Activated CD4-positive, alpha-beta T cell treated with anti-CD3 and anti-CD28 coated beads, Interleukin-2, Interleukin-4, amounts not matched to agents 100 ng/mL and 50 ng/mL, durations not matched to agents 16 hours and 8 hours (primary cell): ENCODE data around the gene DDIT4.

Experiments used
- DNase-seq: peaks from one replicate; pipeline ENCODE4 v3.0.0-alpha.2; 2020; ENCODE audit warnings: low spot score

Gene DDIT4

DNA sequence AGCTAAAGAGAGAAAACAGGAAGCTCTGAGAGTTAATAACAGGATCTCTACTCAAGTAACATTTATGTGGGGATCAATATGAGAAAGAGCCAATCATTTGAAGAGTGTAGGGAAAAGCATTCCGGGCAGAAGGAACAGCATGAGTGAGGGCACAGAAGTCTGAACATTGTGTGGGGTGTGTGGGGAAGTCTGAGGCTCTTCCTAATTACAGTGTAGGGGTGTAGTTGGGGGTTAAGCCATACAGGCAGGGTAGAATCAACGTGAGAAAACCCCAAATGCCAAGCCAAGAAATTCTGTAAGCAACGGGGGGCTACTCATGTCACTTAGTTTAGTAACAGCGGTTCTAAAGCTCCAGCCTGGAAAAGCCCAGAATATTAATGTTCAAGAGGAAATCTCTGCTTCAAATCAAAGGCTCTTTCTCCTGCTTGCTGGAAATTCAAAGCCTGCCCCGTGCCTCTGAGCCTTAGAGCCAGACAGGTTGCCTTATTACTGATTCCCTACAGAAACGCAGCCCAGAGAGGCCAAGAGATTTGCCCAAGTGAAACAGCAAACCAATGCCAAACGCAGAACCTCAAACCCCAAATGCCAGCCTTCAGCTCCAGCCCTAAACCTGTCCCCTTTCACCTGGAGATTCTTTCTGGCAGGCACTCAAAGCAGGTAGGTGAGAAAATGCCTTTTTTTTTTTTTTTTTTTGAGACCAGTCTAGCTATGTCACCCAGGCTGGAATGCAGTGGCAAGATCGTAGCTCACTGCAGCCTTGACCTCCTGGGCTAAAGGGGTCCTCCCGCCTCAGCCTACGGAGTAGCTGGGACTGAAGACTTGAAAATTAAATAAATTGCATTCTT, 44.9 kb downstream of the DDIT4 start:
- DNase-seq, result no peak

DNA sequence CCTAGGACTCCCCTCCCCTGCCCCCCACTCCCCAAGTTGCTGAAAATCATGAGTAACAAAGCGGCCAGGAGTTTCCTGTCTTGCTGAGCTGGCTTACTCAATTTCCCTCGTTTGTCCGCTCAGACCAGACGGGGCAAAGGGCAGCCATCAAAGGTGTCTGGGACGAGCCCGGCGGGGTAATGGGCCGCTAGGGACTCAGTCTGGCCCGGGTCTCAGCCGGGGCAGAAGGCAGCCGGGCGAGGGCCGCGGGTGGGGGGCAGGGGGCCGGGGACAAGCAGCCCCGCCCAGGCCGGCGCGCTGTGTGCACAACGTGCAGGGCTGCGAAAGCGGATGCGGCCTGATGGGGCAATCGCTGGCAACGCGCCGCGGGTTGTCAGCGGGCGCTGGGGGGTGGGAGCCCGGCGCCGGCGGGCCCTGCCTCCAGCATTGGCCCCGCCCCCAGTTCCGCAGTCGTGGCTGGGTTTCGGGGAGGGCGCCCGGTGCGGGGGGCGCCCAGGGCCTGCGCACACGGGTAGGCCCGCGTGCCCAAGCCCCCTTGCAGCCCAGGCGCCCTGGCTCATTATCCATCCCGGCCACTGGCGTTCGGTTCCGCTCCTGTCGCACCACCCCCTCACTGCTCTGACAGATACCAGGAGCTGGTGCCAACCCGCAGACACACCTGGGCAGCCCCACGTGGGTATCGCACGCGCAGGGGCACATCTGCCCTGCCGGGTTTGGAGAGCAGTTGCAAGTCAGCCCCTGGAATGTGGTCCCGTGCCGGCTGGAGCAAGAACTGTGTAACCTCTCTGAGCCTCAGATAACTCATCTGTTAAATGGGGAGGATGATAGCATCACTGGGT, 45.9 kb downstream of the DDIT4 start:
- DNase-seq, result peak; percentile 92

DNA sequence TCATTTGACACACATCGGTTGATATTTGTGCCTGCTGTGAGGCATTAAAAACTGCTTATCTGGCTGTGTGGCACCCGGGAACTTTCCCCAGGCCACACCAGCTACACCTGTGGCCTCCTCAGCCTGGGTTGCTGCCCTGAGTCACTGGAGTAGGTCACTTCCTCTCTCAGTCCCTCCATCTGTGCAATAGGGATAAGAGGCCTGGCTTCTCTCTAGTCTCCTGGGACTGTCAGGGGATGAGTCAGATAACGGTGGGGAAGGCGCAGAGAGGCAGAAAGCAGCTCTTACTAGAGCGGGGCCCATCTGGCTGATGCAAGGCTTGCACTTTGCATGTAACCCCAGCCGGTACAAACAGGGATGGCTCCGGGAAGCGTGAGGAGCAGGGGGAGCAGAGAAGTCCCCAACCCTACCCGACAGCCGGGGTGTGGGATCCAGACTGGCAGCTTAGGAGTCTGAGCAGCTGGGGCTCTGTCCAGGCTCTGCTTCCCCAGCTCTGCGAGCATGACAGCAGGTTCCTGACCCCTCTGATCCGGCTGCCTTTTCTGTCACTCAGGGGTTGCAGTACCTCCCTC, 47.0 kb downstream of the DDIT4 start:
- DNase-seq, result peak; percentile 90

DNA sequence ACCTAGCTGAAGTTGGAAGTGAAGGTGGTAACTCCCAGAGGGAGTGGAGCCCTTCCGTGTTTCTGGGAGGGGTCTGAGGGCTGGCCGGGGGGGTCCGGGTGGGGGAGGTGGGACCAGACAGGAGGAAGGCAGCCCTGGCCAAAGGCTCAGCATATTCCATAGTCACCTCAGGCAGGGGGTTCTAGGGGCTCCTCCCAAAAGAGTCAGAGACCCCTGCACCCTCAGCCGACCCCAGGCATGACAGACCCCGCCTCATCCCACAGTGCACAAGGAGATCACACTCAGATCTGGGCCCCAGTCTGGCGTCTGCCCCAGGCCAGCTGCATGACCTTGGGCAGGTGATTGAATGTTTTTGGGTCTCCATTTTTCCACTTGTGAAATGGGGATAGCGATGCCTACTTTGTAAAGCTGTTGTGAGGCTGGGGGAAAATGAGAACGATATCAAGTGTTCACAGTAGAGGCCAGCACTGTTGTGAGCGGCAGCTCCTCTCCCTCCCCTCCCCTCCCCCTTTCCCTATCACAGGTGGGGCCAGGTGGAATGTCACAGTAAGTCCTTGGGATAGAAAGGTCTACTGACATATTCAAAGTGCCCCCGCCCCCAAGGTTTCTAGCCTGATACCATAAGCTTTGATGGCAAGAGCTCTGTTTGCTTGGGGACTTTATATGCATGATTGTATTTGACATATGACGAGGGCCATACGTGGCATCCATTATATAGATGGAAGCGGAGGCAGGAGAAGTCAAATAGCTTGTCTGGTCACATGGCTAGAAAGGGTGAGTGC, 47.7 kb downstream of the DDIT4 start:
- no peak for DNase-seq

DNA sequence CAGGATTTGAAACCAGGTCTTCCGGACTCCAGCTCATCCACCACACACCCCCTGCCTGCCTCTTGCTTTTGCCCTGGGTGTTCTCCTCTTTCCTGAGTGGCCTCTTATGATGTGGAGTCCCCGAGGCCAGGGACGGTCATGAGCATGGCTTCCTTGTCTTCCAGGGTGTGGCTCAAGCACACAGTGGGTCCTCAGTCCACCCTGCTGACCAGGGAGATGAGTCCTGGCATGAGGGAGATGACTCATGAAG, 48.2 kb downstream of the DDIT4 start:
- DNase-seq, result no peak

DNA sequence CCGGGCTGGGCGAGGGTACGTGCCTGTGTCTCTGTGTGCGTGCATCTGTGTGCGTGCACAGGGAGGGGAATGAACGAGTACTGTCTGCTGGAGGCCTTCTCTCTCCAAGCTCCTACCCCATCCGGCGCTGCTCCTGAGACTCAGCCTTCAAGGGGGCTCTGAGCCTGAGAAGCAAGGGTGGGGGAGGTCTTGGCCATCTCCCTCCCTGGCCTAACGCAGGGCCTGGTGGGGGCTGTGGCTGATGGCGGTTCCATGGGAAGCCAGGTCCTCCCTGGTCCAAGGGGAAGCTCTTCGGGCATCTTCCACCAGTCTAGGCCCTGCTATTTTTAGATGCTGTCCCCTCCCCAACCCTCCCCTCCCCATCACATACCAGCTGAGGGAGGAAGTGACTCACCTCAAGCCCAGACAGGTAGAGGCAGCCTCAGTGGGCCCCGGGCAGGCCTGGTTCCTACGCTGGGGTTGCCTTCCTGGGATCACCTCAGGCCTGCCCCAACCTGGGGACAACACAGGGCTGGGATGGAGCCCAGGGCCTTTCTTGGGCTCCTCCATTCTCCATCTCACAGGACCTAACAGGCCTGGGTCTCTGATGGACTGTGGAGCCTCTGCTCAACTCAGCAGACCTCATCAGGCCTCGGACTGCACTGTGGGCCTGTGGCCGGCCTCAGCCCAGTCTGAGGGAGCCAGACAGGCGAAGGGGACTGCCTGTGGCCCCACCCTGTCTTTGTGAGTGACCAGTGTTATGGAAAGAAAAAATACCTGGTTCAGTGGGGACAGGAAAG, 48.7 kb downstream of the DDIT4 start:
- DNase-seq, result no peak

DNA sequence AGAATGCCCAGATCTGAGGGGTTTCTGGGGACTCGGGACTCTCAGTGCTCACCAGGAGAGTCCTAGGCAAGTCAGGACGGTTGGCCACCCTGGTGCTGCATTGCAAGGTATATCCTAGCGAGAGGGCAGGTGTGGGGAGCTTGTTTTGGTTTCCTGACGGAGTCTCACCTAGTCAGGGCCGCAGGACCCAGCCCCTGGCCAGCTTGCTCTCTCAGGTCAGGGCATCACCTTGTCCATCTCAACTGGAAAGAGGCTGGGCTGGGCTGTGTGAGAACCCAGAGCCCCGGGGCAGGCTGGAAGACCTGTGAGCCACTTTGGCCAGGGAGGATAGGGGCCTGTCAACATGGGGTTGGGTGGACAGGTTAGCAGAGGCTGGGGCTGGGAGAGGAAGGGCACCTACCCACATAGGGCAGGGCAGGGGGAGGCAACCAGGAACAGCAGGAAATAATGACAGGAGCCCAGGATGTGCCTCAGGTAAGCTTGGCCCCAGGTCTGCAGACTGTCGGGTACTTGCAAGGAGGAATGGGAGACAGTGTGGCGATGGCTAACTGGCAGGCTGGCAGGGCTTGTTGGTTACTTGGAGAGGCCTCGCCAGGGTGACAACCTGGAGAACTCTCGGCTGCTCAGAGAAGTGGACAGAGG, 49.5 kb downstream of the DDIT4 start:
- no peak for DNase-seq

DNA sequence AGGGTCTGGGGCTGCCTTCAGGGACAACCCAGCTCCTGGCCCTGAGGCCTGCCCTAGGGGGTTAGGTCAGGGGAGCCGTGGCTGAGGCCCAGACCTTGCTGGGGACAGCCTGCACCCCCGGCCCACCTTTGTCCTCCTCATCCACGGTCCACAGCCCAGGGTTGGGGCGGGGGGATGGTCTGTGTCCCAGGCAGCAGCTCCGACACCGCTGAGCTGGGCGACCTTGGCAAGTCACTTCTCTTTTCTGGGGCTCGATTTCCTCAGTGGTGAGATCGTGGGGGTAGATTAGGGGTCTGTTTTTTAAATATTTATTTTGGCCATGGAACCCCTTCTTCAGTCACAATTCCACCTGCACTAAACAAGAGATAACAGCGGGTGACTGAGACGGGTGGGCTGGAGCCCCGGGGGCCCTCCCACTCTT, 50.1 kb downstream of the DDIT4 start:
- DNase-seq, result no peak
